Activated CD4-positive, CD25-positive, alpha-beta regulatory T cell treated with anti-CD3 and anti-CD28 coated beads, Interleukin-2, amount 50 U/mL, for 72 hours (primary cell): ENCODE data around the gene B3GNT5.
"Not testable (repeated sequence)": the region's sequence is repeated elsewhere in the genome, so short reads cannot be mapped to it uniquely, and the experiment has no call there.

ENCODE experiments used
- DNase-seq: peaks from one replicate; pipeline ENCODE4 v3.0.0; 2021

The B3GNT5 gene, protein sequence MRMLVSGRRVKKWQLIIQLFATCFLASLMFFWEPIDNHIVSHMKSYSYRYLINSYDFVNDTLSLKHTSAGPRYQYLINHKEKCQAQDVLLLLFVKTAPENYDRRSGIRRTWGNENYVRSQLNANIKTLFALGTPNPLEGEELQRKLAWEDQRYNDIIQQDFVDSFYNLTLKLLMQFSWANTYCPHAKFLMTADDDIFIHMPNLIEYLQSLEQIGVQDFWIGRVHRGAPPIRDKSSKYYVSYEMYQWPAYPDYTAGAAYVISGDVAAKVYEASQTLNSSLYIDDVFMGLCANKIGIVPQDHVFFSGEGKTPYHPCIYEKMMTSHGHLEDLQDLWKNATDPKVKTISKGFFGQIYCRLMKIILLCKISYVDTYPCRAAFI

DNA sequence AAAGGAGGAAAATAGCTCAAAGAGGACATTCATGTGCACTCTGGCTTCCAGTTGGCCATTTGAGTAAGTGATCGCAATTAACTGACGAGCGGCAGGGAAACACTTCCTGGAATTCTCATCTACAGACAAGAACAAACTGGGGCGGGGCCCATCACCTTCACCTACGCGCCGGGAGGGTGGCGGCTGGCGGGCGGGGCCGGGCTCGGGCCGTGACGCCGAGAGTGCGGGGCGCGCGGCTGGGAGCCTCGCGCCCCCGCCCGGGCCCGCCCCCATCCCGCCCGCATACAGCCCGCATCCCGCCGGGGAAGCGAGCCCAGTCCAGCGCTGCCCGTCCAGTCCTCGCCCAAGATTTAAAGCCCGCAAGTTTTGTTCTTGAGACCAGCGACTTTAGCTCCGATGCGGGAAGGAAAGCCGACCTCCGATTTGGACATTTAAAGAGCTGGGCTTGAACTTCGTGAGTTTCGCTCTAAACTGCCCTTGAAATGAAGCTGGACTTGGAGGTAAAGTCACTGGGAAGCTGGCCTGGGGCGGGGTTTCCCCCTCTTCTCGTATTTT lies at the start of gene B3GNT5:
B3GNT5 (plus strand) TSS at position 281 of the 555 bp plus-strand sequence. CDS start 16,546 bp downstream, outside the sequence.
- DNase-seq: no peak

DNA sequence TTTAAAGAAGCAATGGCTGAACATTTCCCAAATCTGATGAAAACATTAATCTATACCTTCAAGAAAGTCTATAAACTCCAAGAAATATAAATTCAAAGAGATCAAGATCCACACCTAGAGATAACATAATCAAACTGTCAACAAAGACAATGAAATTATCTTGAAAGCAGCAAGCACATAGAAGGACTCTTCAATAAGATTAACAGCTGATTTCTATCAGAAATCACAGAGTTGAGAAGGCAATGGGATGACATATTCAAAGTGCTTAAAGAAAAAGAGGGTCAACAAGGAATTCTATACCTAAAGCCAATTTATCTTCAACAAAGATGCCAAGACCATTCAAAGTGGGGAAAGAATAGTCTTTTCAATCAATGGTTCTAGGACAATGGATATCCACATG lies 49.4 kb upstream of the B3GNT5 start:
- no peak for DNase-seq

DNA sequence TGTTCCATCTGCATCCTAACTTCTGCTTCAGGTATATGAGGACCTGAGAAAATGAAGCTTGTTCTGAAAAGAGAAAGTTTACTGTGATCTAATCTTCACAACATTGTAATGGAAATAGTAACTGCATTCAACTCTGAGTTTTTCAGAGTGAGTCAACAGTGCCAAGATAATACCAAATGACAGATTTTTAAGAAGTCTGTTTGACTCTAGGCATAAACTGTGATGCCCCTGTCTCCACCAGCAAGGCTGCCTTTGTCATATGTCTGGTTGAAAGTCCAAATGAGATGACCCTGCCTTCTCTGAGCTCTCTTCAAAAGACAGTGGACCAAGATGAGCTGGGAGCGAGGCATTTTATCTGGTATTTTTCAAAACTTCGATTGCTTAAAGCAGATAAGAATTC lies 44.8 kb upstream of the B3GNT5 start:
- DNase-seq: no peak

DNA sequence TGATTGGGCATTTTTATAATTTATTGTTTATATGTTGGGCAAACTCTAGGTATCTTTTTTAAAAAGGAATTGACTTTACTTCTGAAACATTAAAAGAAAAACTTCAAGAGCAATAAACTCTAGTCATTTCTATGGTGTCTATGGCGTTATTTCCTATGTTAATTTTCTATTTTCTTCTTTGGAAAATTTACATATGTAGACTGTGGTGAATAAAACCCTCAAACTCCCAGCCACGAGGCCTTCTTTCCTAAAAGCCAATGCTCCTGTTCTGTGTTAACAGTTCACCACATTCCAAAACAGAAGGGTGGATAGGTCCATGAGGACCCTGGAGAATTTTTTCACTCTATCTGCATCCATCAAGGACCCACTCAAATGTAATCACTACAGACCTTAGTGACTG lies 44.3 kb upstream of the B3GNT5 start:
- no peak for DNase-seq

DNA sequence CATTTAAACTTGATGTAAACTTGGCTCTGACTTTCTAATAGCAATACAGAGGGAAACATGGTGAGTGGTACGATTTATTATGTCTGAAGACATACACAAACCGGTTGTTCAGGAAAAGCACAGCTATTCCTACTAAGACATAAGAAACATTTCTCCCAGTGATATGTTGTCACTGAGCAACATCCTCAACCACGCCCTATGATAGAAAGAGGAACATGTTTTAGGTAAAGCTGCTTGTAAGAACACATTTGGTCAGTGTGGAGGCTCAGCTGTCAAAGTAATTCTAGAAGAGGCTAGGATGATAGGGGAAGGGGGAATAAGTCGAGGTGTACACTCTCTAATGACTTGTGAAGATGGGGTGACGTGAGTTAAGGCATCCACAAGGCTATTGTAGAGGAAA lies 42.7 kb upstream of the B3GNT5 start:
- no peak for DNase-seq

DNA sequence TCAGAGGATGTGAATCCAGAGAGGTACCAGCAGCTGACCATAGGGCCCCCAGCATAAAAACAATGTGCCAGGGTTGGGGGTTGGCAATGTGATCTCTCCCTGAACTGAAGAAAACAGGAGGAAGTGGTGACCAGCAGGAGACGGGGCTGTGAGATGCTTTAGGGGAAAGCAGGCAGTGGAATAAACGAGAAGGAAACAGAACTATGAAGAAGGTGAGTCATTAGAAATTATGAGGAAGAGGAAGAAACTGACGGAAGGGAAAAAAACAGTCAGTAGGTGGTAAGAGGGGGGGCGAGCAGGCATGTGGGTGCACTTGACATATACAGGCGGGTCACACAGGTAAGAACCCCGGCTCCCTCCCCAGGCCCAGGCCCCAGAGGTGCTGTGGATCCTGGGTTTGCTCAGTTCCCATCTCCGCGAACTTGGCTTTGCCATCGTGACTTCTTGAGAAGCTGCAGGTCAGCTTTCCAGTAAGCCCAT lies 42.2 kb upstream of the B3GNT5 start:
- no peak for DNase-seq

DNA sequence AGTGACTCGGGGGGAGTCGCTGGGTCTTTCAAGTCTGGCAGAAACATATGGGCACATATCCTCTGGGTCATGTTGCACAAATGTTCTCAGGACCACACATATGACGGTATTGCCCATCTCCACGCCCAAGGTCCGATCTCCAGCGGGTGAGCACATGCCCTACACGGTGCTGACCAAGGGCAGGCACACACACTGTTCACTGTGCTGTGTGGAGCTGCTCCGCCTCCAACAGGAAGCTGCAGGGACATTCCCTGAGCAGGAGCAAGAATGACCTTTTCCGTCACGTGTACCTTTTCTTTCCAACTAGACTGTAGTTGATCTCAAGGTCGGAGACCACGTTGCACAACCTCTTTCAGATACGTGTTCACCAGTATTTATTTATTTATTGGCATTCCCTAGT lies 41.7 kb upstream of the B3GNT5 start:
- DNase-seq: no peak

DNA sequence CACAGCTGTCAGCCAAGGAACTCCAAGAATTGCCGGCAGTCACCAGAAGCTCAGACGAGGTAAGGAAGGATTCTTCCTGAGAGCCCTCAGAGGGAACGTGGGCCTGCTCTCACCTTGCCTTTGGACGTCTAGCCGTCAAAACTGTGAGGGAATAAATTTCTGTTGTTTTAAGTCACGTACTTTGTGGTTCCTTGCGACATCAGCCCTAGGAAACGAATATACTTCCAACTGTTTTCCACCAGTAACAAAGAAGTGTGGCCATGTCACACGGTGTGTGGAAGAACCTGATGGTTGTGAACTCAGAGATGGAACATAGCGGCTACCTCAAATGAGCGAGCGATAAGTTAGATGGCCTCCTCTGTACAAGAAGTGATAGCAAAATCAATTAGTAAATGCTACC lies 41.0 kb upstream of the B3GNT5 start:
- no peak for DNase-seq

DNA sequence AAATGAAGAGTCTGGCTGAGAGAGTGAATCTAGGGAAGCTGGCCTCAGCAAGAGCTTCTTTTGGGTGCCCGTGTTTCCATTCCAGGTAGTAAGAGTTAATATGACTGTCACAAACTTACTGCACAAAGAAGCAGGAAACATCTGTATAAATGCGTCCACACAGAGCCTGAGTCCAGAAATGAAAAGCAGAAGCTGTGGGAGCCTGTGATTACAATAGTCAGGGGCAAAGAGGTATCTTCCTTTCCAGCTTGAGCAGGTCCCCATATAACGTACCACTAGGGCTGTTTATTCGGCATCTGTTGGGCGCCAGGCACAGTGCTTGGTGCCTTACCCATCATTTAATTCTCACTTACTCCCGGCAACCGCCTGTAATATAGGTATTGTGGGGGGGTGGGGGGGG lies 40.5 kb upstream of the B3GNT5 start:
- DNase-seq: no peak

DNA sequence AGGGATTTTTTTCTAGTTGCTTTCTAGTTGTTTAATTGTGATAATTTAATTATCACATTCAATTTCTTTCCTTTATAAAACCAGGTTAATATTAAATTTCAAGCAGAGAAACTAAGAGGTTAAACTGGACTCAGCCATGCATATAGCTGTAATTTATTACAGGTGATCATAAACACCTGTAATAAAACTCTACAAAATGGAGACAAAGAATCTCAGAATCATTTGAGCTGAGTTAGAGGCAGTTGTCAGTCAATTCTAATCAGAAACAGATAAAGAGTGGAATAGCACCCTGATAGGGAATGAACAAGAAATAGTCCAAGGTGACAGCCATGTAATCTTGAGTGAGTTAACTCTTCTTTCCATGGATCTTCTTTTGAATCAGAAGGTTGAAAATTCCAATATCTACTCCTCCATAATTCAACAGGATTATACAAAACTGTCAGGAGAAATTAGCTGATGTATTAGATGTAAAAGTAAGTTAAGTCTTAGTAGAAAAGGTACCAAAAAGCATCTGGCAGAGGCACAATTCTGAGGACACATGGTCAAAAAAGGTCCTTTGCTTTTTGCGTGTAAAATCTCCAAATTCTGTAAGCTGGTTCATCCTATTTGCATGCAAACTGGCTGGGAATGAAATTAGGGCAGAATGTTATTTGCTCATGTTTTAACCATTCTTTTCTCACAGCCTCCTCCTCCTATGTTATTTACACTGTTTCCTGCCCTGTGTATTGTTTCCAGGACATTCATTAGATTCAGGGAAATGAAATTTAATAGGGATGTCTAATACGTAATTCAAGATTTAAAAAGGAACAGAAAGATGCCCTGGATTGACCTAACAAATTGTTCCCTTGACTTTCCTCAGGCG lies 39.4 kb upstream of the B3GNT5 start:
- no peak for DNase-seq

DNA sequence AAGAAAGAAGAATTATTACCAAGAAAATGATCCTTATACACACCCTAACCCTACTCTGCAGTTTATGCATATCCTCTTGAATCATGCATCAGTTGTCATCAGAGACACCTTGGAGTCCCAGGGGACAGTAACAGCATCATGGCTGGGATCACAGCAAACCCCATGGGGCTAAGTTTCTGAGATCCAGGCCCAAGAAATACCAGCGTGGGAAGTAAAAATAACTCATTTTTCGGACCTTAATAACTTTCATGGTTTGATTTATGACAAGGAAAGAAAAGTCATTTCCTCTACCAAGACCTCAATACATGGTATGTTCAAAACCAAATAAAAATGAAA lies 38.8 kb upstream of the B3GNT5 start:
- DNase-seq: no peak

DNA sequence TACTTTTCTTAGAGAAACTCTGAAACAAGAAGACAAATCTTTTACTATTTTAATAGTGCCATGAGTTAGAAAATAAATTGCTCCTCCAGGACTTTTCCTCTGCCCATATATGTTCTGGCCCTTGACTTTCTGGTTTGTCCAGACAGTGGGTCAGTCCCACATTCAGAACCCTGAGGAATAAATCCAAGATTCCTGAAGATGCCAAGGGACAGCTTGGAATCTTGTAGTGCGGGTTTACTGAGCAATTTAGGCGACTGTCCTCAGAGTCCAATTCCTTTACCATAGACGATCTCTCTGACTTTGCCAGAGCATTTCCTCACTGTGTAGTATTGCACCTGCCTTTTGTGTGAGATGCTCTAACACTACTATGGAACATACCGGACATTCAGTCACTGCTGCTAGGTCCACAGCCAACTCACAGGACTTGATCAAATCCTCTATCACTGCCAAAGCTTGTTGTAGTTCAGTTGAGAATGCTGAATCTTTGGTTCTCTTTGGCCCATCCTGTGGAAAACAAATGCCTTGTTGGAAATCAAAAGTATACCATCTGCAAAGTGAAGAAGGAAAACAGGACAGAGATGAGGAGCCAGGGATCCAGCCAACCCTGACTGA lies 37.4 kb upstream of the B3GNT5 start:
- no peak for DNase-seq

DNA sequence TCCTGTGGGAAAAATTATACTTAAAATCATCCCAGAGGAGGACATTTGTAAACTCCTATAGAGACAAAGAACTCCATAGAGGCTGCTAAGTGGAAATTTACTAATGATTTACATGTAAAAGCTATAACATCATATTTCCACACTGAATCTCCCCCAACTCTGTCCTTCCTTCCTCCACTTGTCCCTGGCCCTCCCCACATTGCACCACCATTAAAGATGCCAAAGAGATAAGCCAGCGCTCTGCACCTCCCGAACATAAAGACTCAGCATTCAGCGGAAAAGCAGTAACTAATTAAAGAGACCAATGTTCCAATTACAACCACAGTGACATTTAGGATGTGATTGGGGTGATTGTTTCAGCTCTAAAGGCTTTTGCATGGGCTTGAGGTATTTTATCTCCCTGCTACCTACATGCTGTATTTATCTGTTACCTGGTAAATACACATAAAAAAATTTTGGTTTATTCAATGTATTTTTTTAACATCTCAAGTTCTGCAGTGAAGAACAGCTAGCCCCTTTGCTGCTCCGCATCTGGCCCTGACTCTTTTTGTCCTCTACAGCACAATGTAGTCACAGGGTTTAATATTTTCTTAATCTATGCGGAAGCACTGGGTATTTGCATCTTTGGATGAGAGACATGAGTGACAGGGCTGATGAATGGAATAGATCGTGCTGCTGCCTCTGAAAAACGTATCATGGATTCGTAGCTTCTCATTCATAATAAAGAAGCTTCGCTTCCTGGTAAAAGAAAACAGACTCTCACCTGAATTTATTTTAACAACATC lies 35.3 kb upstream of the B3GNT5 start:
- DNase-seq: no peak

DNA sequence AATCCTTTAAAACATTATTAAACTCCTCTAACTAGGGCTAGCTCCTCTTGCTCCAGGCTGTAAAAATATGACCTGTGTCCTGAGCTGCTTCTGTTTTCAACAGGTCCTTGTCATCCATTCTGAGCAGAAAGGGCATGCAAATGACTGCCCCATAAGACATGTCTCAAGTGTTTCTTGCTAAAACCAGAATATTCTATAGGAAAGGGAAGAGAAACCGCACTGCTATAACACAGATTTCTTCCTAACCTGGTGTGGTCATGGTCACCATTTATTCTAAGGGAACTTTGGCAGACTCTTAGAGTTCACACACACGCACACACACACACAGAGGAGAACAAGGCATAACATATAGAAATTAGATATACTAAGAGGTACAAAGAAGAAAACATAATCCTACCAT lies 34.2 kb upstream of the B3GNT5 start:
- no peak for DNase-seq

DNA sequence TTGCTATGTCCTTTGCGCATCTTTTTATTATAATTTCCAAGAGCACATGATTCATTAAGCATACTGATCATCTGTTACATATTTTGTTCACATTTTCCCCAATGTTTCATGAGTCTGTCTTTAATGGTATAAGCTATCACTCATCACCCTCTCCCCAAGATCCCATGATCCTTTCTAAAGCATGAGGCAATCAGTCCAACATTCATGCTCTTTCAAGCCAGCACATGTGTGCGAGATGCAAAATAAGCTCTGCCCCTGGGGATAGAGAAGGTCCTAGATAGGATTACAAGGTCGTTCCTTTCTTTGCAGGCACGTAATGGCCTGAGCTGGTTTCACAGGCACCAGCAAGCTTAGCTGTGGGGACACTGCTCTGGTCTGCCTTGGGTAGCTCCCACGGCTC lies 32.2 kb upstream of the B3GNT5 start:
- no peak for DNase-seq

DNA sequence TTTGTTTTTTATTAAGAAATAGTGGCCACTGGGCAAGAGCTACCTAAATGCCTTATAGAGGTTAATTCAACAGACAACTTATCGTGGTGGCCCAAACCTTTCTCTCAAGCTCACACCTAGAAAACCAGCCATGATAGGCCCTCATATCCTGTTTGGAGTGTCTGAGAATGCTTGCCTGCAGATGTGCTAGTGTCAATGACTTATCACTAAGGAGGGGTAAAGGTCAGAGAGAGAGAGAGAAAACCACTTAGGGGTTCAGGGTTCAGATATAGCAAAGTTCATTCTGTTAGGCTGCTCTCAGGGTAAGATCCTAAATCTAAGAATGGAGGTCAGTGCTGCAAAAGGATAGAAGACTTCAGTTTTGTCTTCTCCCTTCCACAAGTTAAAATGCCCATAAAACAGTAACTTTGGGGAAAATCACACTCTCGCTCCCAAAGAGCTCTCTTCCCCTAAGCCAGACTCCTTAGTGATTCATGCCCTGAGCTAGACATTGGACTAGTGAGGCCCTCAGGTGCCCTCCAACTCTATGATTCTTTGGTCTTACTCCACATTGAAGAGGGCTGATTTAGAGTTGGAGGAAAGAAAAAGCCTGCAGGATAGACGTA lies 30.3 kb upstream of the B3GNT5 start:
- no peak for DNase-seq

DNA sequence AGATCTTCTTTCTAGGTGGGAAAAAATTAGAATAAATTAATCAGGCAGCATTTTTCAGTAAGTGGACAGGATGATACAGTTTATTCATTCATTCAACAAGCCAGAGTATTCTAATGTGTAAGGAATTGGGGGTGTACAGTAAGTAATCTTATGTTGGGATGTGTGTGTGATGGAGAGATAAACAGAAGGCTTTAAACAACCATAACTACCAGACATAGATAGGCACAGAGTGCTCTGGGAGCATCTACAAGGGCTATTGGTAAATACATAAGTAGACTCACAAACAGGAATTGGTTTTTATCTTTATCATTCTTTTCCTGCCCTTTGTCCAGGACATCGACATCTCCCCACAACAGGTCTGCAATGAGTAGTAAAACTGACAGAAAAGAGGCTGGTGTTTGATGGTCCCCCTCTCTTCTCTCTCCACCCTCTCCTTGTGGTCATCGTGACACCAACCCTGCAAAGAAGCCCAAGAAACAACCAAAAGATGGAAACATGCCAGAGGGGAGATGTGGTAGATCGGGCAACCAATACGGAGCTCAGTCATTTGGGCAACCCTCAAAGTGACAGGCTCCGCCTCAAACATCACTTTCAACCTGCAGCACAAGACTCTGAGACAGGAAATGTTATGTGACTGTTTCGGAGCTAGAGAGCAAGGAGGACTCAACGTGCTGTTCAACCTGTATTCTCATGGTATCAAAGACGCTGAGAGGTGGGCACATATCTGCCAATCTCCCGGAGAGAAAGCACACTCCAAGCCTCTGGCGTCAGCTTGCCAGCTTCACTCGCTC lies 28.7 kb upstream of the B3GNT5 start:
- no peak for DNase-seq

DNA sequence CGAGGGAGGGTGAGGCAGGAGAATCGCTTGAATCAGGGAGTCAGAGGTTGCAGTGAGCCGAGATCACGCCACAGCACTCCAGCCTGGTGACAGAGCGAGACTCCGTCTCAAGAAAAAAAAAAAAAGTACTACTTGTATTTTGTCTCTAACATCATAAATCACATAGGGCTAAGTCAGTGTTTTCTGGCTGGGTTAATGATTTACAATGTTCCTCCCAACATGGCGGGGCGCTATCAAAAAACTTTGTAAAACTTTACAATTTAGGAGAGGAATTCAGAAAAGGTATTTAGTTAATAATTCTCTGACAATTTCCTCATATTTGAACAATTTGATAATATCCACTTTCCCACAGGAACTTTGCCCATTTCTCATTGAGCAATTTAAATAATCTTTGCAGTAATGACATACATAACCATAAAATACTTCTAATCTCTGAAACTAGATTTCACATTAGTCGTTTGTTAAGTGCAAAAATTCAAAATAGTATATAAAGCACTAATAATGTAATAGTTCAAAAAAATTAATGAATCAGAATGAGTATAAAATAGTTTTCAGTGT lies 26.6 kb upstream of the B3GNT5 start:
- no peak for DNase-seq

DNA sequence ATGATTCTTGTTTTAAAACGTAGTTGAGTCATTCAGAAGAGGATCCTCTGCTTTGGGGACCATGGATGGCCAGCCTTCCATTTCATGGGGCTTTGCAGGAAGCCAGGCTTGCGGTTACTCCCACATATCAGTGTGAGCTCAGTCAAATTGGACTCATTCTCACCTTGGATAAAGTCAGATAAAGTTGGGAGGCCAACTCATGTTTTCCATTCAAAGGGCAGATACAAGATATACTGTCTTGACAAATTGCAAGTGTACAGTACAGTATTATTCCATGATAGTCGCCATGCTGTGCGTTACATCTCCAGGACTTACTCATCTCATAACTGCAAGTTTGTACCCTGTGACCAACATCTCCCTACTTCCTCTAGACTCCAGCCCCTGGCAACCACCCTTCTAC lies 25.5 kb upstream of the B3GNT5 start:
- no peak for DNase-seq

DNA sequence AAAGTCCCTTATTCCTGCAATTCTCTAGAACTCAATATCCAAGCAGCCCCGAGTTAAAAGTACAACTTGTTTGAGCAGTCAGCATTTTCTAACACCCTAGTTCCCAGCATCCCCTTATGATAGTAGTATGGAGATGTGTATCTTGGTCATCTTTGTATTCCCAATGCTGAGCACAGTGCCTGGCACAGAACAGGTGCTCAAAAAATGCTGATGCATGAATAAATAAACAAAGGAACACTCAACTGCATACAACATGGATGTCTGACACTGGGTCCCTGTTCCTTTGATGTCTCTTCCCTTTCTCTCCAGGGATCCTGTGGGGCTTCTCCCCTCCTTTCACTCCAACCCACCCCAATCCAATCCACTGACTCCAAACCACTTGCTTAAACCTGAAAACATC lies 23.9 kb upstream of the B3GNT5 start:
- DNase-seq: no peak

DNA sequence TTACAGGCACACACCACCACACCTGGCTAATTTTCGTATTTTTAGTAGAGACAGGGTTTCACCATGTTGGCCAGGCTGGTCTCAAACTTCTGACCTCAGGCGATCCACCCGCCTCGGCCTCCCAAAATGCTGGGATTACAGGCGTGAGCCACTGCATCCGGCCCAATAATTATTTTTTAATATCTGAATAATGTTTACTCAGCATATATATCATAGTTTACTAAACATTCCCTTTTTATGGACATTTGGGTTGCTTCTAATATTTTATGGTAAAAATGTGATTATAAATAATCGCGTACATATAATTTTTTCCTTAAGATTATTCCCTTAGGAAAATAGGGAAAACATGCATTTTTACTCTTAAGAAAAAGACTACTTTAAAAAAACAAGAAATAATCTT lies 22.8 kb upstream of the B3GNT5 start:
- not testable (repeated sequence) for DNase-seq
